Measurements from ENCODE around the gene GIPC3.
"Not testable (repeated sequence)": the region's sequence is repeated elsewhere in the genome, so short reads cannot be mapped to it uniquely, and the experiment has no call there.

GIPC3 gene

GRCh38 chr19:3618811-3619630 lies 33.7 kb downstream of the GIPC3 start:
- DNase-seq (ENCODE audit: low read depth in 2 of 2): no peak

- no peak for DNase-seq (ENCODE audit: low read depth in 2 of 2)
Observed at GRCh38 chr19:3619631-3620012, 34.3 kb downstream of the GIPC3 start.

- no peak for DNase-seq (ENCODE audit: low read depth in 2 of 2)
Observed at GRCh38 chr19:3620145-3620816, 35.0 kb downstream of the GIPC3 start.

GRCh38 chr19:3620817-3621547 lies 35.7 kb downstream of the GIPC3 start:
- DNase-seq (ENCODE audit: low read depth in 2 of 2): no peak

- DNase-seq (ENCODE audit: low read depth in 2 of 2): no peak
Observed at GRCh38 chr19:3621689-3622088, 36.4 kb downstream of the GIPC3 start.

GRCh38 chr19:3622224-3622623 lies 36.9 kb downstream of the GIPC3 start:
- DNase-seq (ENCODE audit: low read depth in 2 of 2): no peak

GRCh38 chr19:3623716-3624115 lies 38.4 kb downstream of the GIPC3 start:
- DNase-seq (ENCODE audit: low read depth in 2 of 2): no peak

- no peak for DNase-seq (ENCODE audit: low read depth in 2 of 2)
Observed at GRCh38 chr19:3625996-3626472, 40.8 kb downstream of the GIPC3 start.

GRCh38 chr19:3626473-3627350 lies 41.4 kb downstream of the GIPC3 start, which contains the start of gene CACTIN:
Gene CACTIN (minus strand): TSS chr19:3626790. CDS start chr19:3626762, 28 bp downstream.
- DNase-seq (ENCODE audit: low read depth in 2 of 2): peak; percentile 97 to 98

GRCh38 chr19:3627351-3627723 lies 42.1 kb downstream of the GIPC3 start:
- DNase-seq (ENCODE audit: low read depth in 2 of 2): no peak

- not testable (repeated sequence) for DNase-seq (ENCODE audit: low read depth in 2 of 2)
Observed at GRCh38 chr19:3628766-3629165, 43.5 kb downstream of the GIPC3 start.

- no peak for DNase-seq (ENCODE audit: low read depth in 2 of 2)
Observed at GRCh38 chr19:3631053-3631861, 46.0 kb downstream of the GIPC3 start.

- DNase-seq (ENCODE audit: low read depth in 2 of 2): no peak
Observed at GRCh38 chr19:3632098-3632497, 46.8 kb downstream of the GIPC3 start.

- DNase-seq (ENCODE audit: low read depth in 2 of 2): no peak
Observed at GRCh38 chr19:3632739-3633558, 47.7 kb downstream of the GIPC3 start.

- no peak for DNase-seq (ENCODE audit: low read depth in 2 of 2)
Observed at GRCh38 chr19:3633559-3633988, 48.3 kb downstream of the GIPC3 start.

GRCh38 chr19:3634496-3635045 lies 49.3 kb downstream of the GIPC3 start:
- no peak for DNase-seq (ENCODE audit: low read depth in 2 of 2)

- DNase-seq (ENCODE audit: low read depth in 2 of 2): no peak
Observed at GRCh38 chr19:3636506-3636905, 51.2 kb downstream of the GIPC3 start.

- no peak for DNase-seq (ENCODE audit: low read depth in 2 of 2)
Observed at GRCh38 chr19:3636962-3637361, 51.7 kb downstream of the GIPC3 start.

- DNase-seq (ENCODE audit: low read depth in 2 of 2): no peak
Observed at GRCh38 chr19:3637621-3638020, 52.3 kb downstream of the GIPC3 start.
